Measurements from ENCODE around the gene CXCR6. TPM values are rescaled to one million over a fixed set of nuclear protein-coding genes. Genes with fewer than 3 reads are reported as not detected.

The CXCR6 gene
- total RNA-seq, 4 donors from 2014 or later = 0.29 to 0.51 TPM; not detected in 2

DNA sequence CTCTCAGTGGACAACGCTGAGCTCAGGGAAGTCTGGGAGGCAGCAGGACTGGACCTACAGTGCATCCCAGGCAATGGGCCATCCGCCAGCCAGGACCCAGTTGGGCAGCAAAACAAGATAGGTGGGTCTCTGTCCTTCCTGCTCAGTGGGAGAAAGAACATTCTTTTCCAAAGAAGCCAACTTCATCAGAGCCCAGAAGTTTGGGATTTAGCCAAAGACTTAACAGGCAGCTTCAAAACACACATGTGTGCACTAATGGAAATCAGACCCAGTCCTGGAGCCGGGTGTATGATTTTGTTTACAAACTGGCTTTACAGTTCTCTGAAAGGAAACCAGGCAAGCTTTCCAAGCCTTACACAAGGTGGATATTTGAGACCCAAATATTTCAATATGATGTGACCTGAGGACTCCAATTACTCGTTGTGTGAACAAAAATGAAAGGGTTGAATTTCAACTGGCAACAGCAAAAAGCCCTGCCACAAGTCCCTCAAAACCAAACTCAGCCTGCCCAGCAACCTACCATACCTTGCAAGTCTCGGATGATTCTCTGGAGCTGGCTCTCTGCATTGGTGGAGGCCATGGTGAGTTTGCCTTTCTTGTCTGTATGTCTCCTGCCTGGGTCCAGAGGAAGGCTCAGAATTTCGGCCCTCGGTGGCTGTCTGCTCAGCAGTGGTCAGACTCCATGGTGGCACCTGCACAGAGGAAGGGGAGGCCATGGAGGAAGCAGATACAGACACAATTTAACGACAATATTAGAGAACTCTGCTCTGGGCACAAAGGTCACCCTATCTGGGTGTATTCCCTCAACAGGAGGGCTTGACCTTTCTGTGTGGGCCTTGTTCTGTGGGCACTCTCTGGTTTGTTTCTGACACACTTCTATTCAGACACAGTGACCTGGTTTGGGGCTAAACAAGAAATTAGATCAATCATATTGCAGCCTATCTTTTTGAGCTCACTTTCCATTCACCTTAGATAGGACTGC is 41.4 kb downstream of the CXCR6 start:
- Histone ChIP-seq H3K36me3 (peaks cover 0 to 35% of the 10 kb centered on the region in 2 donors), H3K4me1 (peaks cover 99 to 100% of the 10 kb centered on the region in 2 donors), H3K27me3 (no peaks in the 10 kb centered on the region), H3K9me3 (no peaks in the 10 kb centered on the region), H3K4me3 (peak overlapping the region; percentile 27 to 36 (median 34)), H3K27ac (peak overlapping the region; percentile 97 to 100 (median 100))
- peak in 1 of 2 donors; percentile 76 for TF ChIP-seq POLR2A (IDR thresholded peaks at IDR 0.05)
- TF ChIP-seq, protein P1, sequence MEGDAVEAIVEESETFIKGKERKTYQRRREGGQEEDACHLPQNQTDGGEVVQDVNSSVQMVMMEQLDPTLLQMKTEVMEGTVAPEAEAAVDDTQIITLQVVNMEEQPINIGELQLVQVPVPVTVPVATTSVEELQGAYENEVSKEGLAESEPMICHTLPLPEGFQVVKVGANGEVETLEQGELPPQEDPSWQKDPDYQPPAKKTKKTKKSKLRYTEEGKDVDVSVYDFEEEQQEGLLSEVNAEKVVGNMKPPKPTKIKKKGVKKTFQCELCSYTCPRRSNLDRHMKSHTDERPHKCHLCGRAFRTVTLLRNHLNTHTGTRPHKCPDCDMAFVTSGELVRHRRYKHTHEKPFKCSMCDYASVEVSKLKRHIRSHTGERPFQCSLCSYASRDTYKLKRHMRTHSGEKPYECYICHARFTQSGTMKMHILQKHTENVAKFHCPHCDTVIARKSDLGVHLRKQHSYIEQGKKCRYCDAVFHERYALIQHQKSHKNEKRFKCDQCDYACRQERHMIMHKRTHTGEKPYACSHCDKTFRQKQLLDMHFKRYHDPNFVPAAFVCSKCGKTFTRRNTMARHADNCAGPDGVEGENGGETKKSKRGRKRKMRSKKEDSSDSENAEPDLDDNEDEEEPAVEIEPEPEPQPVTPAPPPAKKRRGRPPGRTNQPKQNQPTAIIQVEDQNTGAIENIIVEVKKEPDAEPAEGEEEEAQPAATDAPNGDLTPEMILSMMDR (IDR thresholded peaks at IDR 0.05 in 4 of 5, conservative IDR thresholded peaks at IDR 0.05 in 1 of 5) = no peak
- peak; percentile 80 to 83 for DNase-seq
- ATAC-seq = peak; percentile 46 to 56
- intact Hi-C loops (cut with DNase I; ENCODE audit: low total_unique reads) = loop anchor here (5.0 to 10.0 kb wide), 2 partner anchors 167 to 580 kb away; partner anchors contain the start of gene LRRC2
- in situ Hi-C loops (cut with MboI; ENCODE audit: low sequenced_read_pairs in 4 of 4) = no loop called here

DNA sequence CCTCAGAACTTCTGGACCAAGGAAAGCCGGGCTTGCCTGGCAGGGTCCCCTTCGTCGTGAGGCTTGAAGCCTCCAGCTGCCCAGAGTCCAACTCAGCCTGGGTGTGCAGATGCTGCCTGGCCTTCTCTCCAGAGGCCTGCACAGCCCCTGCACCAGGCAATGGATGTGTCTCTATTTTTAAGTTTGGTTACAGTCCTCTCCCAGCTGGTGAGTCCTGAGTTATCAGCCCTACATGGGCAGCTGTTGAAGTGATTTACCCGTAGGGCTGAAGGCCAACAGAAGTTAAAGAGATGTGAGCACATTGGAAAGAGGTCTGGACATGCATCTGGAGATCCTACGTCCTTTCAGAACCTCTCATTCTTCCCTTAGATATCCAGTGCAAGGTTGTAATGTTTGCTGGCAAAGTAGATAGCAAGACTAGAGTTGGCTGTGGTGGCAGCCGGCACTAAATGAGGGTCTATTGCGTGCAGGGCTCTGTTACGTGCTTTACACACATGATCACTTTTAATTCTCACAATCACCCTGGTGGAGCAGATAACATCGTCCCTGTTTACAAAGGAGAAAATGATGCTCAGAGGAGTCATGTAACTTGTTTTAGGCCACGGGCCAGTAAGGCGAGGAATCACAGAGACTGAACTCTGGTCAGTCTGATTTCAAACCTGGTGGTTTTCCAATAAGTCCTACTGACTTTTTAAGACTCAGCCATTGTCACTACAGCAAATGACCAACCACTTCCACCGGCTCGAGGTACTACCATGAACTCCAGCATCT is 42.5 kb downstream of the CXCR6 start:
- H3K27ac ChIP-seq = peak overlapping the region; percentile 97 to 100 (median 100)
- in situ Hi-C loops (cut with MboI; ENCODE audit: low sequenced_read_pairs in 4 of 4) = no loop called here
- no peaks in the 10 kb centered on the region for H3K9me3 ChIP-seq
- peaks cover 0 to 25% of the 10 kb centered on the region in 2 donors for H3K36me3 ChIP-seq
- H3K27me3 ChIP-seq = no peaks in the 10 kb centered on the region
- TF ChIP-seq POLR2A (IDR thresholded peaks at IDR 0.05) = no peak
- TF ChIP-seq, protein P1 (IDR thresholded peaks at IDR 0.05 in 4 of 5, conservative IDR thresholded peaks at IDR 0.05 in 1 of 5) = no peak
- ATAC-seq = peak; percentile 6 to 9
- peaks cover 99 to 100% of the 10 kb centered on the region in 2 donors for H3K4me1 ChIP-seq
- DNase-seq = peak in 1 of 2 donors; percentile 50
- intact Hi-C loops (cut with DNase I; ENCODE audit: low total_unique reads) = loop anchor here (5.0 to 10.0 kb wide), 2 partner anchors 168 to 579 kb away; partner anchors contain the start of gene LRRC2
- H3K4me3 ChIP-seq = peak overlapping the region in 3 of 4 donors; percentile 31 to 36 (median 36)

DNA sequence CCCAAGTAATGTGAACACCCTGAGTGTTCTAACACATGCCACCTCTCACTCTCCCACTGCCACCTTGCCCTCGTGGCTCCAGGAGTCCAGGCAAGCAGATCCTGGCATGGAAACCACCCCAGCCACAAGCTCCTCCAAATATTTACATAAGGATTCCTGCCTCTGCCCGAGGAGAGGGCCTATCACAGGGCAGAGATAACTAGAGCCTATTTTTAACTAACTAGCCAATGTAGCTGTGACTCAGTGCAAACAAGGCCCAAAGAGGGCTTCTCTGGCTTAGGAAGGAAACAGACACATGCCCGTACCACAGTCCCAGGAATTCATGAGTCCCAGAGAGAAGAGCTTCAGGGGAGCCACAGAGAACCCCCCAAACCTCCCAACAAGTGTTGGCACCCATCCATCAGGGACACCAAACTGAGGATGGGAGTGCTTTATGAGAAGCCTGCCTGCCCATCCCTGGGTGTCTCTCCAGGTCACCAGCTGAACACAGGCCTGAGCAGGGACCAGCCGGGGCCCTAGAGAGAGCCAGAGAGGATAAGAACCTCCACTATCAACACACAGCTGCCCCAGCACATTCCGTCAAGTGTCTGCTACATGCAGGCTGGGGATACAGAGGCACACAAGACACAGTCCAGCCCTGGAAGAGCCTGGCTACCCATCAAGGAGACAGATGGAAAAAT is 43.2 kb downstream of the CXCR6 start:
- peaks cover 99 to 100% of the 10 kb centered on the region in 2 donors for H3K4me1 ChIP-seq
- peak overlapping the region; percentile 97 to 100 (median 100) for H3K27ac ChIP-seq
- in situ Hi-C loops (cut with MboI; ENCODE audit: low sequenced_read_pairs in 4 of 4) (no loop called here), intact Hi-C loops (cut with DNase I; ENCODE audit: low total_unique reads) (loop anchor here (5.0 to 10.0 kb wide), 2 partner anchors 169 to 578 kb away; partner anchors contain the start of gene LRRC2)
- TF ChIP-seq, protein P1 (IDR thresholded peaks at IDR 0.05 in 4 of 5, conservative IDR thresholded peaks at IDR 0.05 in 1 of 5) = no peak
- peak; percentile 35 to 79 for TF ChIP-seq POLR2A (IDR thresholded peaks at IDR 0.05)
- DNase-seq = peak; percentile 75 to 80
- peaks cover 0 to 18% of the 10 kb centered on the region in 2 donors for H3K36me3 ChIP-seq
- H3K27me3 ChIP-seq = no peaks in the 10 kb centered on the region
- peak overlapping the region in 1 of 4 donors; percentile 21 for H3K4me3 ChIP-seq
- no peaks in the 10 kb centered on the region for H3K9me3 ChIP-seq
- peak; percentile 45 to 48 for ATAC-seq

Data from gastrocnemius medialis (tissue), 4 donors.